GM23338 (cell line): ENCODE results near the gene S100A13. TPM values are rescaled to one million over a fixed set of nuclear protein-coding genes. Genes with fewer than 3 reads are reported as not detected.

Source experiments
- CREB1 ChIP-seq: fragments of 250-450 bp; sonication (Bioruptor Pico); IDR thresholded peaks from 2 replicates; pipeline ENCODE4 v1.5.0; 2020; ENCODE audit warnings: low read depth, mild to moderate bottlenecking, moderate library complexity
- ETS1 ChIP-seq: IDR thresholded peaks from 2 replicates; pipeline ENCODE4 v1.6.1; 2016; ENCODE audit warnings: antibody characterized with exemption
- EZH2 ChIP-seq: fragments of 200-600 bp; sonication (generic); IDR thresholded peaks from one replicate; pipeline ENCODE4 v1.8.0; 2017; ENCODE audit warnings: antibody characterized with exemption, mild to moderate bottlenecking, low read depth; ENCODE audit not compliant: unreplicated experiment
- JUNB ChIP-seq: IDR thresholded peaks from one replicate; pipeline ENCODE4 v1.6.1; 2016; ENCODE audit warnings: antibody characterized with exemption; ENCODE audit not compliant: unreplicated experiment
- POLR2AphosphoS5 ChIP-seq: IDR thresholded peaks from 2 replicates; pipeline ENCODE4 v1.6.1; 2016; ENCODE audit warnings: antibody characterized with exemption, low read depth
- STAT1 ChIP-seq: IDR thresholded peaks from one replicate; pipeline ENCODE4 v1.6.1; 2016; ENCODE audit warnings: antibody characterized with exemption; ENCODE audit not compliant: unreplicated experiment
- ZNF331 ChIP-seq: fragments of 250-450 bp; sonication (Bioruptor Pico); IDR thresholded peaks from 2 replicates; pipeline ENCODE4 v1.5.0; 2020; ENCODE audit warnings: low read depth, mild to moderate bottlenecking, moderate library complexity
- ZNF462 ChIP-seq: fragments of 250-450 bp; sonication (Bioruptor Pico); IDR thresholded peaks from 2 replicates; pipeline ENCODE4 v1.5.0; 2020; ENCODE audit warnings: mild to moderate bottlenecking, moderate library complexity
- polyA plus RNA-seq: library from polyadenylated mRNA; unstranded; fragments of >200 nt; fragmentation: Nextera tagmentation; extraction: Ambion mirVana; gene quantifications from 2 replicates; pipeline ENCODE4 v1.2.1, GENCODE V29; 2016
- total RNA-seq: library from RNA; depleted of rRNA; stranded (reverse); fragments of >200 nt; shearing (Covaris generic); gene quantifications from 2 replicates; pipeline ENCODE4 v1.2.3, GENCODE V29; 2014

The S100A13 gene
- total and polyA plus RNA-seq, 2 experiments from 2014 or later, result 32.7 to 165 TPM

- TF ChIP-seq ZNF462 (CRISPR knock-in tag), result no peak
- TF ChIP-seq POLR2AphosphoS5, result no peak
- no peak for TF ChIP-seq STAT1
- no peak for TF ChIP-seq EZH2
- TF ChIP-seq ETS1, result no peak
- no peak for TF ChIP-seq CREB1 (CRISPR knock-in tag)
- TF ChIP-seq JUNB, result no peak
- TF ChIP-seq ZNF331 (CRISPR knock-in tag), result no peak
Observed at GRCh38 chr1:153628638-153629342, 1.5 kb upstream of the S100A13 start (continued).
